H1 (cell line): ENCODE data around the gene GLRX3.

Experiments
- BACH1 ChIP-seq: IDR thresholded peaks from 2 replicates; pipeline ENCODE4 v1.6.1; 2012; ENCODE audit warnings: low read length, improper control_type of control experiment
- CBX5 ChIP-seq: fragments of 300-800, 300-1000 bp; sonication (generic); IDR thresholded peaks from 2 replicates; pipeline ENCODE4 v1.7.1; 2016; ENCODE audit warnings: antibody characterized with exemption, low read length, low read depth
- CBX8 ChIP-seq: fragments of 300-800, 300-1000 bp; sonication (generic); IDR thresholded peaks from 2 replicates; pipeline ENCODE4 v1.7.1; 2016; ENCODE audit warnings: low read depth, low read length, borderline replicate concordance
- CEBPB ChIP-seq: IDR thresholded peaks from 2 replicates; pipeline ENCODE4 v1.6.1; 2012; ENCODE audit warnings: low read depth, low read length
- EGR1 ChIP-seq: IDR thresholded peaks from 2 replicates; pipeline ENCODE4 v1.6.1; 2011; ENCODE audit warnings: low read depth, low read length, borderline replicate concordance
- POLR2A ChIP-seq, 2 experiments: IDR thresholded peaks; 1 replicate in 1 of 2; 2 replicates in 1 of 2; pipeline ENCODE4 v1.6.1; 2011; ENCODE audit warnings: low read depth in 2 of 2, low read length in 2 of 2, mild to moderate bottlenecking in 2 of 2; ENCODE audit errors: control extremely low read depth in 1 of 2
- POLR2AphosphoS5 ChIP-seq: IDR thresholded peaks from 2 replicates; pipeline ENCODE4 v1.6.1; 2011; ENCODE audit warnings: low read depth, low read length
- POU5F1 ChIP-seq: IDR thresholded peaks from 2 replicates; pipeline ENCODE4 v1.6.1; 2011; ENCODE audit warnings: low read depth, mild to moderate bottlenecking, low read length, moderate library complexity
- RFX5 ChIP-seq: IDR thresholded peaks from 2 replicates; pipeline ENCODE4 v1.6.1; 2011; ENCODE audit warnings: low read depth, low read length, improper control_type of control experiment, borderline replicate concordance
- SP4 ChIP-seq: IDR thresholded peaks from 2 replicates; pipeline ENCODE4 v1.6.1; 2012; ENCODE audit warnings: low read length, inconsistent platforms
- TAF1 ChIP-seq: IDR thresholded peaks from 2 replicates; pipeline ENCODE4 v1.6.1; 2011; ENCODE audit warnings: mild to moderate bottlenecking, low read depth, low read length
- TF ChIP-seq, protein P1 (sequence below), 3 experiments: IDR thresholded peaks; 1 replicate in 2 of 3; 2 replicates in 1 of 3; pipeline versions ENCODE4 v1.5.1 to v1.6.1; 2011; ENCODE audit warnings: low read length in 3 of 3, mild to moderate bottlenecking in 3 of 3, inconsistent platforms in 2 of 3, low read depth in 1 of 3, moderate library complexity in 1 of 3; ENCODE audit not compliant: insufficient read depth in 1 of 3; ENCODE audit errors: control extremely low read depth in 1 of 3
- TF ChIP-seq, protein P2 (sequence below): IDR thresholded peaks from 2 replicates; pipeline ENCODE4 v1.6.1; 2012; ENCODE audit warnings: low read length, inconsistent platforms

DNA sequence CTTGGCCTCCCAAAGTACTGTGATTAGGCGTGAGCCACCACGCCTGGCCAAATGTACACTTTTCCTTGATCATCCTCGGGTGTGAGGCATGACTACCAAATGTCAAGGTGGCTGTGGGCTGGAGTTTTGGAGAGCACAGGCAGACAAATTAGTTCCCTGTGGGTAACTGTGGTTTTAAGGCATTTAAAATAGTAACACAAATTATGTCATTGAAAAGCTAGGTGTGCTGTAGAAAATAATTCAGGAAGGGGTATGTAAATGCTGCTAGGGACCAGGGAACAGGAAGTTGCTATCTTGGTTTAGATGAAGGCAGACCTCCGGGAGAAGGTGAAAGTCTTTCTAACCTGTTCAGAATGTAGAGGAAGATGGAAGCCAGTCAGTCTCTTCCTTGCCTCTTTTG, 9.9 kb downstream of the GLRX3 start:
- TF ChIP-seq, protein P1, sequence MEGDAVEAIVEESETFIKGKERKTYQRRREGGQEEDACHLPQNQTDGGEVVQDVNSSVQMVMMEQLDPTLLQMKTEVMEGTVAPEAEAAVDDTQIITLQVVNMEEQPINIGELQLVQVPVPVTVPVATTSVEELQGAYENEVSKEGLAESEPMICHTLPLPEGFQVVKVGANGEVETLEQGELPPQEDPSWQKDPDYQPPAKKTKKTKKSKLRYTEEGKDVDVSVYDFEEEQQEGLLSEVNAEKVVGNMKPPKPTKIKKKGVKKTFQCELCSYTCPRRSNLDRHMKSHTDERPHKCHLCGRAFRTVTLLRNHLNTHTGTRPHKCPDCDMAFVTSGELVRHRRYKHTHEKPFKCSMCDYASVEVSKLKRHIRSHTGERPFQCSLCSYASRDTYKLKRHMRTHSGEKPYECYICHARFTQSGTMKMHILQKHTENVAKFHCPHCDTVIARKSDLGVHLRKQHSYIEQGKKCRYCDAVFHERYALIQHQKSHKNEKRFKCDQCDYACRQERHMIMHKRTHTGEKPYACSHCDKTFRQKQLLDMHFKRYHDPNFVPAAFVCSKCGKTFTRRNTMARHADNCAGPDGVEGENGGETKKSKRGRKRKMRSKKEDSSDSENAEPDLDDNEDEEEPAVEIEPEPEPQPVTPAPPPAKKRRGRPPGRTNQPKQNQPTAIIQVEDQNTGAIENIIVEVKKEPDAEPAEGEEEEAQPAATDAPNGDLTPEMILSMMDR (IDR thresholded peaks at IDR 0.05; ENCODE audit: control extremely low read depth in 1 of 3, insufficient read depth in 1 of 3, low read depth in 1 of 3, low read length in 3 of 3): no peak
- TF ChIP-seq BACH1 (no peak), POU5F1 (no peak), SP4 (no peak), POLR2A (IDR thresholded peaks at IDR 0.05; ENCODE audit: control extremely low read depth in 1 of 2, low read depth in 2 of 2, low read length in 2 of 2) (no peak), CBX5 (no peak), RFX5 (no peak), POLR2AphosphoS5 (no peak), CBX8 (no peak), EGR1 (no peak), TAF1 (no peak), CEBPB (no peak)
- TF ChIP-seq, protein P2, sequence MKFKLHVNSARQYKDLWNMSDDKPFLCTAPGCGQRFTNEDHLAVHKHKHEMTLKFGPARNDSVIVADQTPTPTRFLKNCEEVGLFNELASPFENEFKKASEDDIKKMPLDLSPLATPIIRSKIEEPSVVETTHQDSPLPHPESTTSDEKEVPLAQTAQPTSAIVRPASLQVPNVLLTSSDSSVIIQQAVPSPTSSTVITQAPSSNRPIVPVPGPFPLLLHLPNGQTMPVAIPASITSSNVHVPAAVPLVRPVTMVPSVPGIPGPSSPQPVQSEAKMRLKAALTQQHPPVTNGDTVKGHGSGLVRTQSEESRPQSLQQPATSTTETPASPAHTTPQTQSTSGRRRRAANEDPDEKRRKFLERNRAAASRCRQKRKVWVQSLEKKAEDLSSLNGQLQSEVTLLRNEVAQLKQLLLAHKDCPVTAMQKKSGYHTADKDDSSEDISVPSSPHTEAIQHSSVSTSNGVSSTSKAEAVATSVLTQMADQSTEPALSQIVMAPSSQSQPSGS: no peak
